GM18502 (cell line): ENCODE data around the gene TOGARAM2.

Experiments
- ATAC-seq: cut with Tn5 transposase; IDR thresholded peaks from one replicate; pipeline ENCODE4 v1.9.1; 2021; ENCODE audit warnings: mild to moderate bottlenecking; ENCODE audit not compliant: unreplicated experiment, poor library complexity

Gene TOGARAM2

DNA sequence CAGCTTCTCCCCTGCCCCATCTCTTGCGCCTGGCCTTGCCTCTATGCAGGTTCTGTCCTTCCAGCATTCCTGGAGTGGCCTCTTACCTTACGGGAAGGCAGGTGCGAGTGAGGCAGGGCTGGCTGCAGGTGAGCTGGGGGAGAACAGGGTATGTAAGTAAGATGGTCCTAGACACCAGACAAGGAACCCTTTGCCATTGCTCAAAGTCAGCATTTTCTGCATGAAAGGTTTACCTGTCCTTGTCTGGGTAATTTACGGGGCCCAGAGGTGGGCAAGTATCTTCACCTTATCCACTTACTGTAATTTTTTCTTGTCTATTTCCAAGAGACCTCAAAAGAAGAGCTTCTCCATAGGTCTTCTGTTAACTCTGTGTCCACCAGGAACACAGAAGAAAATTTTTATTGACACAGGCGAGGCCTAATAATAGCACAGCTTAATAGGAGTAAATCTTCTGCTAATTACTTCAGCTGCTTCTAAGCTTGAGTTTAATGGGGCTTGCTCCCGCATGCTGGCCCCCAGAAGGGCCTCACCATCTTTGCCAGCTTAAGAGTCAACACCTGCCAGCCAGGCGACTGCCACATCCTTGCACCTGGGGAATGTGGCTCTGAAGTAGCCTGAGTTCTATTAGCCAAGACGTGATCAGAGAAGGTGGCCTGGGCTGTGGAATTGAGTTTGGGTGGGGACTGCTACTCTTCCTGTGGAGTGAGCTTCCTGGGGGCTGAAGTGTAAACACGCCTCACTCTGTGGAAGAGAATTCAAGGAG lies 66.2 kb downstream of the TOGARAM2 start:
- ATAC-seq, result no peak

DNA sequence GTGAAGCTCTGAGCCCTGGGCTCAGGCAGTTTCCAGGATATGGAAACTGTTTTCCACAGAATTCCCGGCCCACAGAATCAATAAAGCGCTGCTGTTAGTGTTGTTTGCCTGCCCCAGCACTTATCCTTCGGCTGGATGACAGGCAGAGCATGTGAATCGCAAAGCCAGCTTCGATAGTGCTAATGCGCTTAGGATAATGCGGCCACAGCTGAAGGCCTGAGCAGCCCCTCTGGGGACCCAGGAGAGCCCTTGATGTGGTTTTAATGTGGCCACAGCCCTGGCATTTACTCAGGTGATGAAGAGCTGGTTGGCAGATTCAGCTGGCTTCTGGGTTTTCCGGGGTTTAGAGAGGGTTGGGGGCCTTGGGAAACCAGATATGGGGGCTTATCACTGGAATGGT lies 69.5 kb downstream of the TOGARAM2 start:
- ATAC-seq, result no peak

DNA sequence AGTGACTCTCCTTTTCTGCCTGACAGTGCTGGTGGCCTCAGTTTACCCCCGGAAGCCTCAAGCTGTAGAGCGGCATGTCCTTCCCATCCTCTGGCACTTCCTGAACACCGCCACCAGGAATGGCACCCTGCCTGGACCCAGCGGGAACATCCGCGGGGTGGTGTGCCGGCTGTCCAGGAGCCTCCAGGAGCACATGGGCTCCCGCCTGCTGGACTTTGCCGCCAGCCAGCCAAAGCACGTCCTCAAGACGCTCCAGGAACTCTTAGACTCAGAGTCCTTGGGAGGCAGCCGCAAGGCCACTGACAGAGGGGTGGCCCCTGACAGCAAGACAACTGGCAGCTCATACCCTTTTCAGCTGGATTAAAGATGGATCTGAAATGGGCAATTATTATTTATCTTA lies 70.6 kb downstream of the TOGARAM2 start:
- ATAC-seq, result no peak

DNA sequence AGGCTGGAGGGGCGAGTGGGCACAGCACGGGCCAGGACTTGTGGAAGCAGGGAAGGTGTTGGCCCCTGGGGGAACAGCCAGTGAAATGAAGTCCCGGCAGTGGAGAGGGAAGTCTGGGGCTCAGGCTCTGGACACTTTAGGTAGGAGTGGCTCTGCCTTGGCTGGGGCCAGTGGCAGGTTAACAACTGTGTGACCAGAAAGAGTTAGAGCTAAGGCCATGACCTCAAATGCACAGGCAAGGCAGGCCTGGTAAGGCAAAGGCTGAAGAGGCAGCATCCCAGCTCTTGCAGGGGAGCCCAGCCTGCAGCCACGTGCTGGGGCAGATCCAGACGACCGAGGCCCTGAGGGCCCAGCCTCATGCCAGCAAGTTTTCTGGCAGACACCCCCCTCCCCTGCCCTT lies 71.7 kb downstream of the TOGARAM2 start:
- no peak for ATAC-seq

DNA sequence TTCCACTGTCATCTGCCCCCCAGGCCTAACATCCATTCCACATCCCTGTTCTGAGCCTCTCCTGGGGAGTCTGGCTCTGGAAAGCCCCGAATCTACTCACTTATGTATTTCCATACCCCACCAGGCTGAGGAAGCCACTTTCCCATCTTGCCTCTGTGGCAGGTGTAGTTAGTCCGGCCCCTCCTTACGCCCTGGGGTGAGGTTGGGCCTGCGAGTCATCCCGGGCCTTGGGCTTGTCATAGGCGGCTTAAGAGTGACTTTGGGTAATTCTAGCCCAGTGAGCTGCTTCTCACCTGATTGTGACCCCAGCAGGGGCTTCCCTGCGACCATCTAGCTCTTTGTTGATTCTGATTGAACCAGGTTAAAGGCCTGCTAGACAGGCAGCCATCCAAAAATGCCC lies 72.1 kb downstream of the TOGARAM2 start:
- ATAC-seq, result no peak

DNA sequence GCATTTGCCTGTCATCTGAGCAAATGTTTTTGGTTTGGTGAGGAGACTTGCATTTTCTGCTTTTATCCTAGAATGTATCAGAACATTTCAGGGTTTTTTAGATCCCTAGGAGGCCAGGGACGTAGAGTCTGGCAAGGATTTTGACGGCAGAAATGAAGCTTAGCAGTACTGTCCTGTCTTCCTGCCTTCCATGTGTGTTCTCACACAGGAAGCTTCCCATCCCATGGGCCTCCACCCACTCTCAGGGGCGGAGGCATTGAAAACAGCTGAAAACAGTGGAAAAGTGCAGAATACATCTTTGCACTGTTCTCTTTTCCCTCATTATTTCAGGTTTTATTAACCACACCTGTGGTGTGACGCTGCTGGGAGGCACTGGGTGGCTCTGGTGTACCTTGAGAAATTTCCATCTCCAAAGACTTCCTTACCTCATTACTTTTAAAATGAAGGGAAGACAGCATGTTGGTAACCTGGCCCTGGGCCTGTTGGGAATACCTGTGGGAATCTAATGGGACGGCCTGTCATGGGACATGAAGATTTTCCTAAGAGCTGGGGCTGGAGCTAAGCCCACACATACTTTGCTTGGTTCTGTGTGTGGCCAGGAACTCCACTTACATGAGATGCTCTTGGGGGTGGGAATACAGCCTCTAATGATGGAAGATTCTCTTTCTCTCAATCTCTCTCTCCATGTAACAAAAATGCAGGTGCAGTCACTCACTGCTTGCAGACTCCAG lies 72.7 kb downstream of the TOGARAM2 start:
- ATAC-seq, result no peak

DNA sequence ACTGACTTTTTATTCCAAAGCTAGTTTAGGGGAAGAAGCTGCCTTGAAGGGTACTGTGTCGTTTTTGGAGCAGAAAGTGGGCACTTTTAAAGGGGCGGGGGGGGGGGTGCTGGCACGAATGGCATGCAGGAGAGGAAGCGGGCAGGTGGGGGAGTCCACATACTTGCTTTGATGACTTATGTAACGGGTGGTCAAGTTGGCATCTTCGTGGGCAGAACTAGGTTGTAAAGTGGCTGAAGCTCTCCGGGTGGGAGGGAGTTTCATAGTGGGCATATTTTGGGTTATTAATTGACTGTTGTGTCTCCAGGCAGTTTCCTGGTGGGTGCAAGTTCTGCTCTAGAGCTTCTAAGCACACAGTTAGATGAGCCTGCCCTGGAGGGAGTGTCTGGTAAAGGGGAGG lies 73.3 kb downstream of the TOGARAM2 start:
- no peak for ATAC-seq

DNA sequence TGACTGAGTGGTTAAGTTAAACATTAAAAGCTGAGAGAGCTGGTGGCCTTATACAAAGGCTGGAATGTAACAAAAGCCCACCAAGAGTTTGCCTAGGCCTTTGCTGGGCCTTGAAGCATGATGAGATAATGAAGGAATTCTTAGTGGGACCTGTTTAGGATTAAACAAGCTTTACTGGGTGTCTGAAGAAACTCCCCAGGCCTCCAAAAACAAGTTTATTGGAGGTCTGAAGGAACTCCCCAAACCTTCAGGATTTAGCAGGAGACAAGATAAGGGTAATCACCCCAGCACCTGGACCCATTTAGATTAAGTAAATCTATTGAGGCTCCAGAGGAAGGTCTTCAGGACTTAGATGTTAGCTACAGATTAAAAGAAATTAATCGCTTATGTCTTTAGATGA lies 74.5 kb downstream of the TOGARAM2 start:
- ATAC-seq, result no peak

DNA sequence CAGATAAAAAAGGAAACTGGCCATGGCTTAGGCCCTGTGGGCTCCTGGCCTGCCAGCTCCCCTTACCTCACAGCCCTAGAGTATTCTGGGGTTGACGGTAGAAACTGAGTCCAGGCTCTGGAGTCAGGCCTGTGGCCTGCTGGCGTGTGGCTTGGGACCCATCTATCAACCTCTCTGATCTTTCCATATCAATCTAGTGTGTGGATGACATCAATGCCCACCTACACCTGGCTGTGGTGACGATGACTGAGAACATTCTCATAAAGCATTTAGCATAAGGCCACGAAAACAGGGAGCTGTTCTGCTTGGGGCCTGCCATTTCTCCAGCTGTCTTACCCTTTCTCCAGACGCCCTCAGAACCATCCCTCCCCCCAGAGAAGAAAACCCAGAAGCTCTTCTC lies 75.4 kb downstream of the TOGARAM2 start:
- no peak for ATAC-seq

DNA sequence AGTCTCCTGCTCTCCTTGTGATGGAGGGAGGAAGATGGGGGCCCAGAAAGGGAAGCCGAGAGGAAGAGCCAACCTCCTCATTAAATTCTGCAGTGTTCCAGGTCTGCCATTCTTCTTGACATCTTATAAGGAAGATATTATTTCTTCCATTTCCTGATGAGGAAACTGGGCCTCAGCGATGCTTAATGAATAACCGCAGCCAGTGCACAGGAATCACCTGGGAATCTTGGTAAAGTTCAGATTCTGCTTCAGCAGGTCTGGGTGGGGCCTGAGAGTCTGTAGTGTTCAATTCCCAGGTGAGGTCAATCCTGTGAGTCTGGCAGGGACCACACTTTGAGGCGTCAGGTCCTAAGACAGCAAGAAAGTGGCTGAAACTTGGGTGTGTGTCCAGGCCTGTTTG lies 75.9 kb downstream of the TOGARAM2 start:
- ATAC-seq, result no peak

DNA sequence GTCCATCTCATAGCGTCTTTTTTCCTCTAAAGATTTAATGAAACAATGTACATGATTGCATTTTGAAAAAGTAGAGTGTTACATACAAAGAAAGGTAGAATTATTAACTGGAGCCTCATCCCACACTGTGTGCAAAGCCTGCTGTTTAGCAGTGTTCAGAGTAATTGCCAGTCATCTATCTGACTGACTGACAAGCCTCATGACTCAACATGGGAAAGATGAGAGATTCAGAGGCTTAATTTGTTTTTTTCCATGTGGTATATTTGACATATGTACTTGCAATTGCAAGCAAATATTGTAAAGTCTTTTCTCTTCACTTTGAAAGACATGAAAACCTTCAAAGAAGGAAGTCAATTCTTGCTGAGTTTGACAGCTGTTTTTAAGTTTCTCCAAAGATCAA lies 78.5 kb downstream of the TOGARAM2 start:
- ATAC-seq, result no peak

DNA sequence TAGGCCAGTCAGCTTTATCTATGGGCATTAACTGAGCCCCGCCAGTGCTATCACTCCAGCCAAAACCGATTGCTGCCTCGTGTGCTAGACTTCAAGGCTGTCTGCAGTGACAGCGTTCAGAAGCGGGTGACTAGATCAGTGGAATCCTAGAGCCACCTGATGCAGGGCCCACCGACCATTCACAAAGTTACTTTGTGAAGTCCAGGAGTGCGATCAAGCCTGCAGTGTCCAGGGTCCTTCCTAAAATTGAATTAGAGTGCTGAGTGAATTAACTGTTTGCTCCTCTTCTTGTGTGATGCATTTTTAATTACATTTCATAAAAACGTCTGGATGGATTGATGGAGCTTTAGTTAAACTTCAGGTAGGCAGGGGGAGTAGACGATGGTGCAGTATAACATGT lies 79.3 kb downstream of the TOGARAM2 start:
- no peak for ATAC-seq

DNA sequence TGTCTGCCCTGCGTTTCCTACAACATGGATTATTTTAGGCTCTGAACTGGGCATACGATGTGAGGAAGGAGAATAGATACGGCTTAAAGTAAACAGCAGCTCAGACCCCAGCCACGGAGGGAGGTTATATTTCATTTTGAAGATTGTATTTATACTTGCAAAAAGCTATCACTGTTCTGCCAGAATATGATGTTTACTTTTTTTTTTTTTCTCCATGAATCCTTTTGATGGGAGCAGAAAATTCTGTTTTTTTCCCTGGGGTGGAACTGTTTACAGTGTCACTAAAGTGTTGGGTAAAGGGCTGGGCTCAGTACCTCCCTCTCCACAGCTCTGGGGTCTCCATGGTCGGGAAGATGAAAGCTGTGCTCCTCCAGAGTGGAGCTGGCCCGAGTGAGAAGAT lies 80.1 kb downstream of the TOGARAM2 start:
- ATAC-seq, result no peak

DNA sequence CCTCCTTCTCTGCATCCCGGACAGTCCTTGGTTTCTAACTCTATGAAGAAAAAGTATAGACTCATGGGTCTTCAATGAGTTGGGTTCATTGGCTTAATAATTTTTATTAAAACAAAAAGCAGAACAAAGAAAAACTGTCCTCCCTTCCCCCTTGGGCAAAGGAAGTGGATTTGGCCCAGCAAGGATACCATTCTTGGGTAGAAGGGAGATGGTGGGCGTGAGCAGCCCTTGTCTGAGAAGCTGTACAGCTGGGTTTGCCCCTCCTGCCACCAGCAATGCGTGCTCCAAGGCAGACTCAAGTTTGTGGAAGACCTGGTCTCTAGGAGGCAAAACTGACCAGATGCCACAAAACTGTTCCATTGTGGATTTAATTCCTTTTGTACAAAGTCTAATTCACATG lies 80.5 kb downstream of the TOGARAM2 start:
- ATAC-seq, result no peak

DNA sequence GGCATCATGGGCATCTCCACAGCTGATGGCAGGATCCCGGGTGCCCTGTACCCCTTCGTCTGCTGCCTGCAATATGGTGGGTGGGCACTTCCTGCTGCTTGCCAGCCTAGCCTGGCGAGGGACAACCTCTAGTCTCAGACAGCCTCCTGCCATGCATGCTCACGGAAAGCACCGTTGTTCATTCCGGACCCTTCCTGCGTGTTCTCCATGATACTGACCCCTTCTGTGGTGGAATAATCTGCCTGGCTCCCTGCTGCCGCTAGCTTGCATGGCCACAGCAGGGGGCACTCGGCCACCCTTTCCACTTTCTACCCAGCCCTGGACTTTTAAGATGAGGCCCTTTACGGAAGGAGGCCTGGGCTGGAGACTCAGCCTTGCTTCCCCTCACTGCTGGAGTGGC lies 81.3 kb downstream of the TOGARAM2 start:
- ATAC-seq, result no peak

DNA sequence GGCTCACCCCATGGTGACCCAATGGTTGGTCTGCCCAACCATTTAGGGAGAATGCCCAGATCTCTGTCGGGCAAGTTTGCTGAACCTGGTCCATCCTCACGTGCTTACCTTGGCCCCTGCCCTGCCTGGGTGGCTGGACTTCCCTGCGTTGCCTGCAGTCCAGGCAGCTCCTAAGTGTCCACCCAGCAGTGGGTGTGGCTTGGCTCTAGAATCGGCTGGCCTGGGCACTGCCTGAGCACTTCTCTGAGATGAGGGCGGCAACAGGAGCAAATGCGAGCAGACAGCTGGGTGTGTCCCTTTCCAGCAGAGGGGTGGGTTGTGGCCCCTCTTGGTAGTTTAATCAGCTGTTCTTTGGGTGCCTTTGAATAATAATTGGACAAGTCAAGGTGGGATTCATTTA lies 82.0 kb downstream of the TOGARAM2 start:
- no peak for ATAC-seq

DNA sequence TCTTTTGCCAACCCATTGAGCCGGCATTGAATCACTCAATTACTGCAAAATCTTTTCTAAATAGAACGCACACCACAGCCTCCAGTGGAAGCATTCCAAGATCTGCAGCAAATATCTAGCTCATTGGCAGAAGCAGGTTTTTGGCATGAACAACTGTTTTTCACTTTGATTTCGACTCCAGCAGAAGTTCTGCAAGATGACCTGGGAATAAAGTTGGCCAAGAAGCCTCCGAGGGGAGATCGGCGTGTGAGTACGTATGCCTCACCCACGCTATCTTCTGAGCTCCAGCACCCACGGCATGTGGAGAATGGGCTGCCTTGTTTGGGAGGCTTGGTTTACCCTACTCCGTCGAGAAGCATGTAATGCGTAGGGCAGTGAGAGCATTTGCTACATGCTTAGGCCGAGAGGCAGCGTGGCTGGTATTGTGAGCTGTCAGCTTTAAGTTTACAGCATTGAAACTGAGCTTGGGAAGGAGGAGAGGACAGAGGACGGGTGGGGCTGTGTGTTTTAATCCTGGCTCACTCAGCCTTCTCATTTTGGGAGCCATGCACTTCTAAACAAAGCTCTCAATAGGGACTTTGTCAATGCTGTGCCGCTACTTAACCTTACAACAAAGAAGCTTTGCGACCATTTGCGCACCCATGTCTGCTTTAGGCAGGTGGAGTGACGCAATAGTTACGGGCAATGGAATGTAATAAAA lies 82.7 kb downstream of the TOGARAM2 start:
- ATAC-seq, result no peak

DNA sequence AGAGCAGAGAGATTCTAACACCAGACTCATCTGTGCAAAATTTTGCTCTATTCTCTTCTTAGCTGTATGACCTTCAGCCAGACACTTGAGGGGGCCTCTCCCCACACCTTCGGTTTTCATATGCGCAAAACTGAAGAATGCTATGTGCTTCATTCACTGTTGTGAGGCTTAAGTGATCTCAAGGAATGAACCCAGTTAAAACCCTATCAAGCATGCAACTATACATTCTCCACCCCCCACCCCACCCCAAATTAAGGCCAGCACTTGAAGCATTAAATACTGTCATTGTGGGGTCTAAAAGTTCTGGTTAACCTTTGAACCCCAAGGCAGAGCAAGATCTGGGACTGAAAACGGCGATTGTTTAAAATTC lies 83.2 kb downstream of the TOGARAM2 start:
- ATAC-seq, result no peak

DNA sequence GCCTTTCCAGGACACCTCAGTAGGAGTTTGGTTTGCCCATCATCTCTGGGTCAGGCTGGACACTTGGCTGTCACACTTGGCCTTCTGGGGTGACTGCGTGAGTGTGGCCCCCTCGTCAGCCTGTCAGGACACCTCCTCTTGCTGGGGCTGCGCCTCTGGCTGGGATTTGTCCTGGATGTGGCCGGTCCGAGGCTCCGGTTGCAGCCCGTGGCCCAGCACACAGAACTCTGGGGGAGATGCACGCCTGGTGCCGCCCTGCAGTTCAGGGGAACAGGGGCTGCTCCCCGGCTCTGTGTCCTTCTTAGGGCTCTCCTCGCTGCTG lies 83.6 kb downstream of the TOGARAM2 start:
- no peak for ATAC-seq

DNA sequence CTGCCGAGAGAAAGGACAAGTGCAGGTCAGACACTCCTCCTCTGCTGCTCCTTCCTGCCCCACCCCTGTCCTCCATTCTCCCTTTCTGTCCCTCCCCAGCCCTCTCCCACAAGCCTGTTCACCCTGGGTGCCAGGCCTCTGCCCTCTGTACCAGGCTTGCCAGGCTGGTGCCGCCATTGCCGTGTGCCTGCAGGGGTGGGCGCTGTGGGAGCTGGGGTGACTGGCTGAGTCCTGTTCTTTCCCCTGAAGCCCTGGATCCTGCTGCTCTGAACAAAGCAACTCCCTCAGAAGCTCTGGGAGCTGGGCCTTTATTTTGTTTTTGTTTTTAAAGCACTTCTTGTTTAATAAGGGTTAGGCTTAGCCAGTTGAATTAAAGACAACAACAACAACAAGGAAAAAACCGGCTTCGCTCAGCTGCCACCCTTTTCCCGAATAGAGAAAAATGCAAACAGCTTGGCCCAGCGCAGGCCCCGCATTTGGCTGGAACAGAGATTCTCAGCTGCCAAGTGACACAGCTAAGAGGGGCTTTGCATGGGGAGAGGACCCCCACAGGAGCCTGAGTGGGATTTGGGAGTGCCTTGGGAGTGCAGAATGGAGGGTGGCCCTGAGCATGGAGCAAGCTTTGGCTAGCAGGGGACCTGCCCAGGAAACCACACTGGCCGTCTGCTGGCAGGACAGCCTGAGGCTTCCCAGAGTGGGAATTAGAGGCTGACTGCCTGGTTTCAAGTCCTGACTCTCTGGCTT lies 84.1 kb downstream of the TOGARAM2 start:
- ATAC-seq, result no peak

DNA sequence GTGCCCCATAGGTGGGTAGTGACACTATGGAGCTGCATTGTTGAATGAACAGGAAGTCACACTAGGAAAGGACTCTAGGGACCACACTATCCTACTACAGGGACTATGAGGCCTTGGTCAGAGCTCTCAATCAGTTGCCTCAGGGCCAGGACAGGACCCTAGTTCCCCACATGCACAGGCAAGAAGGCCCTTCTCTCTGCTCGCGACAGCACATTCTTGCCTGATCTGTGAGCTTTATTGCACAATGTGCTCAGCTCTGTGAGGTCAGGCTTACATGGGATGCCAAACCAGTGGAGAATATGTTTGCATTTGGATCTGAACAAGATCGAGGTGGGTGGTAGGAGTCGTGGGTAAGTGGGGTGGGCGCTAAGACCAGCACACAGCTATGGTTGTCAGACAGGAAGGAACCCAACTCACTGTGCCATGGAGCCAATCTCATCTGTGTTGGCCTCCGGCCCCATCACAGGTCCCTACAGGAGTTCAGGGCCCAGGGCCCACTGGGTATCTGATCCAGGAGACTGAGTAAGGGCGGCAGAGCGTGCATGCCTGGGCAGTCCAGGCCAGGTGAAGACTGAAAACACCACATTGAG lies 85.3 kb downstream of the TOGARAM2 start:
- no peak for ATAC-seq
